HCT116 (cell line): Measurements from ENCODE around the gene SPATC1L.

ENCODE experiments used
- ATF3 ChIP-seq: IDR thresholded peaks from 2 replicates; pipeline ENCODE4 v1.6.1; 2012
- CEBPB ChIP-seq: IDR thresholded peaks from 2 replicates; pipeline ENCODE4 v1.6.1; 2012; ENCODE audit warnings: low read depth
- CTCF ChIP-seq, 3 experiments: fragments of 200-600 bp in 1 of 3; sonication (generic) in 1 of 3; IDR thresholded peaks in 2 of 3; conservative IDR thresholded peaks in 1 of 3; 2 replicates each; pipeline ENCODE4 v1.5.1; 2012 to 2017; ENCODE audit warnings: low read depth in 2 of 3, low read length in 2 of 3, antibody characterized with exemption in 1 of 3, borderline replicate concordance in 1 of 3, control low read depth in 1 of 3, mild to moderate bottlenecking in 1 of 3, mixed read lengths in 1 of 3, mixed run types in 1 of 3, moderate library complexity in 1 of 3; ENCODE audit not compliant: insufficient read depth in 1 of 3
- EGR1 ChIP-seq: IDR thresholded peaks from 2 replicates; pipeline ENCODE4 v1.6.1; 2012; ENCODE audit warnings: low read depth
- ELF1 ChIP-seq: IDR thresholded peaks from 2 replicates; pipeline ENCODE4 v1.6.1; 2012; ENCODE audit warnings: low read depth, borderline replicate concordance
- EZH2 ChIP-seq: fragments of 200-600 bp; sonication (generic); IDR thresholded peaks from 2 replicates; pipeline ENCODE4 v1.6.1; 2017; ENCODE audit warnings: antibody characterized with exemption, mixed run types
- EZH2phosphoT487 ChIP-seq: fragments of 200-600 bp; IDR thresholded peaks from 2 replicates; pipeline ENCODE4 v1.6.1; 2018; ENCODE audit warnings: antibody characterized with exemption, borderline replicate concordance
- MAX ChIP-seq: IDR thresholded peaks from 2 replicates; pipeline ENCODE4 v1.6.1; 2012
- POLR2A ChIP-seq: IDR thresholded peaks from 2 replicates; pipeline ENCODE4 v1.7.0; 2011; ENCODE audit warnings: borderline replicate concordance; ENCODE audit not compliant: insufficient read depth, insufficient read length; ENCODE audit errors: extremely low read depth
- POLR2AphosphoS5 ChIP-seq: IDR thresholded peaks from 2 replicates; pipeline ENCODE4 v1.6.1; 2011; ENCODE audit warnings: mild to moderate bottlenecking, low read depth, low read length, moderate library complexity
- RAD21 ChIP-seq: IDR thresholded peaks from 2 replicates; pipeline ENCODE4 v1.6.1; 2012; ENCODE audit warnings: low read depth, mild to moderate bottlenecking
- SP1 ChIP-seq: IDR thresholded peaks from 2 replicates; pipeline ENCODE4 v1.6.1; 2012; ENCODE audit warnings: low read depth
- YY1 ChIP-seq: IDR thresholded peaks from 2 replicates; pipeline ENCODE4 v1.6.1; 2011; ENCODE audit warnings: low read length, low read depth, moderate library complexity, mild to moderate bottlenecking; ENCODE audit not compliant: insufficient replicate concordance; ENCODE audit errors: extremely low read depth
- ZNF274 ChIP-seq: fragments of 200-500 bp; sonication (Bioruptor generic); IDR thresholded peaks from 2 replicates; pipeline ENCODE4 v1.6.1; 2014; ENCODE audit warnings: mild to moderate bottlenecking, low read depth, low read length, inconsistent platforms

- TF ChIP-seq EZH2phosphoT487 = no peak
- TF ChIP-seq CTCF (IDR thresholded peaks at IDR 0.05 in 2 of 3, conservative IDR thresholded peaks at IDR 0.05 in 1 of 3; ENCODE audit: borderline replicate concordance in 1 of 3, insufficient read depth in 1 of 3, low read depth in 2 of 3, low read length in 2 of 3) = no peak
- TF ChIP-seq ATF3 = no peak
- TF ChIP-seq POLR2A = no peak
- TF ChIP-seq MAX = no peak
- no peak for TF ChIP-seq CEBPB
- TF ChIP-seq EZH2 = no peak
- TF ChIP-seq EGR1 = no peak
- TF ChIP-seq SP1 = no peak
- TF ChIP-seq POLR2AphosphoS5 = no peak
- TF ChIP-seq RAD21 = no peak
- TF ChIP-seq YY1 = no peak
- no peak for TF ChIP-seq ZNF274
- TF ChIP-seq ELF1 = no peak
Measured at GRCh38 chr21:46118316-46119143, 65.7 kb downstream of the SPATC1L start.
